Ishikawa (cell line): ENCODE results near the gene PARD3B.
A peak's percentile ranks its signal among the peaks of the same experiment; 100 is the strongest.

Experiments
- CEBPB ChIP-seq: IDR thresholded peaks from 2 replicates; pipeline ENCODE4 v1.6.1; 2012
- CREB1 ChIP-seq: IDR thresholded peaks from 2 replicates; pipeline ENCODE4 v1.6.1; 2012; ENCODE audit warnings: low read depth
- EGR1 ChIP-seq: IDR thresholded peaks from 2 replicates; pipeline ENCODE4 v1.6.1; 2012
- EP300 ChIP-seq: IDR thresholded peaks from 2 replicates; pipeline ENCODE4 v1.6.1; 2012; ENCODE audit warnings: borderline replicate concordance
- FOXM1 ChIP-seq: IDR thresholded peaks from 2 replicates; pipeline ENCODE4 v1.6.1; 2012; ENCODE audit warnings: low read depth, borderline replicate concordance
- MAX ChIP-seq: IDR thresholded peaks from 2 replicates; pipeline ENCODE4 v1.6.1; 2012
- NFIC ChIP-seq: IDR thresholded peaks from 2 replicates; pipeline ENCODE4 v1.6.1; 2012
- RAD21 ChIP-seq: IDR thresholded peaks from 2 replicates; pipeline ENCODE4 v1.6.1; 2012; ENCODE audit warnings: low read depth
- REST ChIP-seq: IDR thresholded peaks from 2 replicates; pipeline ENCODE4 v1.6.1; 2012; ENCODE audit warnings: low read depth, mild to moderate bottlenecking
- TAF1 ChIP-seq: IDR thresholded peaks from 2 replicates; pipeline ENCODE4 v1.6.1; 2012; ENCODE audit warnings: low read depth, mild to moderate bottlenecking
- TCF12 ChIP-seq: IDR thresholded peaks from 2 replicates; pipeline ENCODE4 v1.6.1; 2012; ENCODE audit warnings: low read depth
- TEAD4 ChIP-seq: IDR thresholded peaks from 2 replicates; pipeline ENCODE4 v1.6.1; 2012
- USF1 ChIP-seq: IDR thresholded peaks from 2 replicates; pipeline ENCODE4 v1.6.1; 2012
- YY1 ChIP-seq: IDR thresholded peaks from 2 replicates; pipeline ENCODE4 v1.6.1; 2012; ENCODE audit warnings: low read depth
- ZBTB7A ChIP-seq: IDR thresholded peaks from 2 replicates; pipeline ENCODE4 v1.6.1; 2012; ENCODE audit warnings: low read depth

PARD3B gene

GRCh38 chr2:205270689-205271088 is 725.4 kb downstream of the PARD3B start:
- no peak for TF ChIP-seq TEAD4
- peak; percentile 71 for TF ChIP-seq NFIC

- TF ChIP-seq NFIC: no peak
Observed at GRCh38 chr2:205273148-205273547, 727.9 kb downstream of the PARD3B start.

GRCh38 chr2:205273627-205274026 is 728.4 kb downstream of the PARD3B start:
- TF ChIP-seq USF1 (no peak), MAX (no peak), EP300 (no peak), CEBPB (no peak), REST (no peak), EGR1 (no peak), CREB1 (no peak), FOXM1 (no peak), YY1 (no peak), TEAD4 (no peak), ZBTB7A (no peak), NFIC (no peak)

- TF ChIP-seq MAX: no peak
- TF ChIP-seq CEBPB: no peak
- TF ChIP-seq ZBTB7A: no peak
- no peak for TF ChIP-seq CREB1
- TF ChIP-seq FOXM1: no peak
- no peak for TF ChIP-seq TCF12
- TF ChIP-seq EGR1: no peak
Observed at GRCh38 chr2:205274801-205275200, 729.5 kb downstream of the PARD3B start.

- TF ChIP-seq EGR1 (no peak), EP300 (no peak), TAF1 (no peak), FOXM1 (no peak), TEAD4 (no peak), REST (no peak), CEBPB (no peak), TCF12 (no peak), NFIC (no peak), USF1 (no peak), ZBTB7A (no peak), MAX (no peak)
Observed at GRCh38 chr2:205276116-205276777, 731.0 kb downstream of the PARD3B start.

GRCh38 chr2:205280596-205281236 is 735.4 kb downstream of the PARD3B start:
- TF ChIP-seq NFIC: no peak
- TF ChIP-seq ZBTB7A: no peak
- TF ChIP-seq REST: no peak
- no peak for TF ChIP-seq TEAD4
- no peak for TF ChIP-seq TAF1
- no peak for TF ChIP-seq RAD21
- no peak for TF ChIP-seq USF1
- no peak for TF ChIP-seq CEBPB
- TF ChIP-seq TCF12: no peak
- no peak for TF ChIP-seq CREB1
- TF ChIP-seq YY1: no peak
- no peak for TF ChIP-seq EGR1
- no peak for TF ChIP-seq FOXM1
- TF ChIP-seq MAX: no peak
- no peak for TF ChIP-seq EP300
